SHP77 treated with DMSO at 0.1 percent for 48 hours (cell line): ENCODE measurements around the gene PLPPR4.

Experiments
- DNase-seq: peaks from one replicate; lab custom pipeline; 2025; lab: John Stamatoyannopoulos, UW

Gene PLPPR4

DNA sequence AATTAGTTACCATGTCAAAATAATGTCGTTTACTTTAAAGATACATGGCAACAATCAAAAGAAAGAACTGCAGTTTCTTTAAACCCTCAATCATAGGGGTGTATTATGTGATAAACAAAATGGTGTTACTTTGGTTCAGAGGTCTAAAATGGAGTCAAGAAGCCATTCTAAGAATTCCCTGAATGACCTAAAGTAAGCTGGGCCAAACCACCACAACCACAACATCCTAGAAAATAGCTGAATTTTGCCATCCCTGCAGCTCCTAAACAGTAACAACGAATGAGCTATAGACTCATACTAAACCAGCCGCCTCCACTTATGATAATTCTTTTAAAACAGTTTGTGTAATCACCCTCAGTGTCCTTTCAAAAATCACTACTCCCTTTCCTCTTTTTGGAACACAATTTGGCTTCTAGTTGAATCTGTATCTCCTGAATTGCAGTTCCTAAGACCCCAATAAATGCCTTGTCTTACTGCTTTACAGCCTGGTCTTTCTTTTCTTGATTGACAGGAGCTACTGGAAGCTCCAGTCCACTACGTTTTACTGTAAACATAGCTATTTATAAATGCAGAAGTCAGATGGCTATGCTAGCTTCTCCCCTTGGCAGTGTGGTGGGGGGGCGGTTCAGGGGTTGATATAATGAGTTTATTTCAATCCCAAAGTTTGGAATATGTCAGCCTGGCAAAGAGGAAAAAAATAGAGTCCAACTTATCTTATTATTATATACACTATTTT is 84.3 kb downstream of the PLPPR4 start:
- no peak for DNase-seq

DNA sequence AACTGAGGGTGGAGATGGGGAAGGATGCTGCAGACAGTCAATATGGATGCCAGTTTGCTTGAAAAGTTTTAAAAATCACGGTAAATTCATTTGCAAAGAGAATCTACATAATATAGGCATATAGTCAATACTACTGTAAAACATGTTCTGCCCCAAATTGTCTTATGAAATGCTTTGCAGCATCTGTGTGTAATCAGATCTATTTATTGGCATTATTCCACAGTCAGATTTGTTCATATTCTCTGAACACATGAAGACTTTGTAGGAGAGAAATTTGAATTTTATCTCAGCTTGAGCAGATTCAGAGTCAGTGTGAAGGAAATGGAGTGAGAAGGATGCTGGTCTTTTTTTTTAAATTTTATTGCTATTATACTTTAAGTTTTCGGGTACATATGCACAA is 88.5 kb downstream of the PLPPR4 start:
- DNase-seq = no peak

DNA sequence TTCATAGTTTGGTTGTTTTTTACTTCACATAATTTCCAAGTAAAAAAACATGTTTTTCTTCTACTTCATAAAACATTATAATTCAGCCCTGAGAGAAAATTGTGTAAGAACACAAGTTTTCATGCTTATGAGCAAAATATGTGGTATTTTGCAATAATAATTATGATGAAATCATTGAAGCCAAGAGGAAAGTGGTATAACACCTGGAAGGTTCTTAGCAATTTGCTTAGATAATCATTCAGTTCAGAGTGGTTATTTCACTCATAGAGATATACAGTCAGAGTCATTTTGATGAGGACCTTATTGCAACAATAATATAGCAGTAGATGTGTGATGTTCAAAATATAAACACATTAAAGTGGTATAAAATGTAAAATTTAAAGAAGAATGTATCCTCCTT is 94.5 kb downstream of the PLPPR4 start:
- DNase-seq = no peak
